HG02885 (cell line): Measurements from ENCODE around the gene SNCB.
"Not testable (repeated sequence)": the region's sequence is repeated elsewhere in the genome, so short reads cannot be mapped to it uniquely, and the experiment has no call there.

Experiments used
- ATAC-seq: cut with Tn5 transposase; IDR thresholded peaks from one replicate; pipeline ENCODE4 v1.9.1; 2021; ENCODE audit warnings: mild to moderate bottlenecking; ENCODE audit not compliant: unreplicated experiment, poor library complexity

SNCB gene

DNA sequence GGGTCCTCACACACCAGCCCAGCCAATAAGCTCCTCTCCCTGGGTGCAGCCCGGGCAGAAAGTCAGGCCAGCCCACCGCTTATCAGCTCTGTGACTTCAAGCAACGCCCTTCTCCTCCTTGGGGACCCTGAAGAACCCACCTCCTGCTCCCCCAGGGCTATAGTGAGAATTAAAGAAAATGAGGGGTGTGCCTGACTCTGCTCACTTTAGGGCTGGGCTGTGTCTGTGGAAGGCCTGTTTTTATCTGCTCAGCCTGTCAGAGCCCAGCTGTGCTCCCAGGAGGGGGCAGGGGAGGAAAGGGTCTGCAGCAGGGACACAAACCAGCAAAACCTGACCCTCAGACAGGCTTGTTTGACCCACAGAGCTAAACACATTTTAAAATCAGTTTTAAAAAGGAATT lies 24.3 kb downstream of the SNCB start:
- ATAC-seq = no peak

DNA sequence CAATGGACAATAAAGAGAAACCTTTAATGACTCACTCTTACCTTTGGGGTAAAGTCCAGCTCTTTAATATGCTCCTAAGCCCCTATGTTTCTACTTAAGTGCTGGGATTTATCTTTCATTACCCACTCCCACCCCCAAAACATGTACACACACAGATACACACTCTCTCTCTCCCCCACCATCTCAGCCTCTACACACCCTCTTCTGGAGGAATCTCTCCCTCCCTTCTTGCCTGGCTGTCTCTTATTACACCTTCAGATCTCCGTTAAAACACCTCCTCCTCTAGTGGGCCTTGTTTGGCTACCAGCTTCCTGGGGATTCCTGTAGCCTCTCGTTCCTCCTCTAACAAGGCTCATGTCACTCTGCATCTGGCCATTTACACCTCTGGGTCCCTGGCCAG lies 27.2 kb downstream of the SNCB start:
- no peak for ATAC-seq

DNA sequence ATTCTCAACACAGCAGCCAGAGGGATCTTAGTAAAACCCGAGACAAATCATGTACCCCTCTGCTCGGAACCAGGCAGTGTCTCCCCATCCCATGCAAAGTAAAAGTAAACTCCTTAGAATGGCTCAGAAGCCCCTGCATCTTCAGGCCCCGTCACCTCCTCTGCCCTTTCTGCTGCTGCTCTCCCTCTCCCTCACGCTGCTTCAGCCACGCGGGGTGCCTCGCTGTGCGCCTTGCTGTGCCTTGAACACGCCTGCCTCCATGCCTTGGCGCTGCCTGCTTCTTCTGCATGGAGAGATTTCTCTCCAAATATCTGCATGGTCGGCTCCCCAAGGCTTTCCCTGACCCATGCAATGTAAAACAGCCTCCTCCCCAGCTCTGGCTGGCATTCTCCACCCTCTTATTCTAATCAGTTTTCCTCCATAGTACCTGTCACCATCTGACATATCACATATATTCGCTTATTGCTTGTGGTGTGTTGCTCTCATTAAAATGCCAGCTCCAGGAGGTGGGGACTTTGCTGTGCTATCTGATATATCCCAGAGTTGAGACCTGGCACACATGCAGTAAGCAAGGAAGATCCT lies 28.3 kb downstream of the SNCB start:
- no peak for ATAC-seq

DNA sequence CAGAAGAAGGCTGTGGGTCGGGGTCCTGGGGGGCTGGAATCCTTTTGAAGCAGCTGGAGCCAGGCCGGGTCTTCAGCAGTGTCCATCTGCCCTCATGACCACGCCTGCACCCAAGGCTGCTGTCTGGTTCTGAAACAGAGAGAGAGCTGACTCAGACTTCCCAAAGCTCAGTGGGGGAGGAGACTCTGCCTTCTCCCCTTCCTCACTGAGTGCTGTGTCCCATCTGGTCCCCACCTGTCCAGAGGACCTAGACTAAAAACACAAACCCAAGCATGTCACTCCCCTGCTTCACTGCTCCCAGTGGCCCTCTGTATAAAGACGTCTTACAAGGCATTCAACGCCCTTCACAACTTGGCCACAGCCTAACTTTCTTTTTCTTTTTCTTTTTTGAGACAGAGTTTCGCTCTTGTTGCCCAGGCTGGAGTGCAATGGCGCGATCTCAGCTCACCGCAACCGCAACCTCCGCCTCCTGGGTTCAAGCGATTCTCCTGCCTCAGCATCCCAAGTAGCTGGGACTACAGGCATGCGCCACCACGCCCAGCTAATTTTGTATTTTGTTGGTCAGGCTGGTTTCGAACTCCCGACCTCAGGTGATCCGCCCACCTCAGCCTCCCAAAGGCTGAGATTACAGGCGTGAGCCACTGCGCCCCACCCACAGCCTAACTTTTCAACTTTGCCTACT lies 30.4 kb downstream of the SNCB start:
- not testable (repeated sequence) for ATAC-seq

DNA sequence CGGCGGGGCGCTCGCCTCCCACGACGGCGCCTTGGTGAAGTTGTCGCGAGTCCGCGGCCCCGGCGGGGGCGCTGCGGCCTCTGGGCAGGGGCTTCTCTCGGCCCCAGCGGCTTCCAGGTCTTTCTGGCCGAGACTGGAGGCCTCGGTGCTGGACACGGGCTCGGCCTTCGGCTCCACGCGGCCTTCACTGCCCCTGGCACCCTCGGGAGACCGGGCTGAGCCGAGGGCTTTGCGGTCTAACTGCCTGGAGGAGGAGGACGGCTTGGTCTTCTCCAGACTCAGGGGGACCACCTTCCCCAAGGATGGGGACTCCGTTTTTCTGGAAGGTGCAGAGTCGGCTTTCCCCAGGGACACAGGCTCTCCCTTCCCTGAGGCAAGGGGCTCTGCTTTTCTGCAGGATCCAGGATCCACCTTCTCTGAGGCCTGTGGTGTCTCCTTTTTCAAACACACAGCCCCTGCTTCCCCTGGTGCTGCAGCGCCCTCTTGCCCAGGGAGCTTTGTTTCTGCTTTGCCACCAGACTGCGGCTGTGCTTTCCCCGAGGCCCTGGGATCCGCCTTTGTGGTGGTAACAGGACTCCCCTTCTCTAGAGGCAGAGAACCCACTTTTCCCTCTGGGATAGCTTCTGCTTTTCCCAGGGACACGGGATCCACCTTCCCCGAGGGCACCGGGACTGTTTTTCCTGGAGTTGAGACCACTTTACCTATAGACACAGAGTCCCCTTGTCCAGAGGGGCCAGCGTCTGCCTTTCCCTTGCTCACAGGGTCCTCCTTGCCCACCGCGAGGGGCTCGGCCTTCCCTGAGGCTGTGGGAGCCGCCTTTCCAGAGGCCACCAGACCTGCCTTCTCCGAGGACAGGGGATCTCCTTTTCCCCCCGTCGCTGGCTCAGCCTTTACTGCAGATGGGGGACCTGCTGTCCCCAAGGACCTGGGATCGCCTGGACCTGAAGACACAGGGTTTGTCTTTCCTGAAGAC lies 32.6 kb downstream of the SNCB start:
- ATAC-seq = no peak

DNA sequence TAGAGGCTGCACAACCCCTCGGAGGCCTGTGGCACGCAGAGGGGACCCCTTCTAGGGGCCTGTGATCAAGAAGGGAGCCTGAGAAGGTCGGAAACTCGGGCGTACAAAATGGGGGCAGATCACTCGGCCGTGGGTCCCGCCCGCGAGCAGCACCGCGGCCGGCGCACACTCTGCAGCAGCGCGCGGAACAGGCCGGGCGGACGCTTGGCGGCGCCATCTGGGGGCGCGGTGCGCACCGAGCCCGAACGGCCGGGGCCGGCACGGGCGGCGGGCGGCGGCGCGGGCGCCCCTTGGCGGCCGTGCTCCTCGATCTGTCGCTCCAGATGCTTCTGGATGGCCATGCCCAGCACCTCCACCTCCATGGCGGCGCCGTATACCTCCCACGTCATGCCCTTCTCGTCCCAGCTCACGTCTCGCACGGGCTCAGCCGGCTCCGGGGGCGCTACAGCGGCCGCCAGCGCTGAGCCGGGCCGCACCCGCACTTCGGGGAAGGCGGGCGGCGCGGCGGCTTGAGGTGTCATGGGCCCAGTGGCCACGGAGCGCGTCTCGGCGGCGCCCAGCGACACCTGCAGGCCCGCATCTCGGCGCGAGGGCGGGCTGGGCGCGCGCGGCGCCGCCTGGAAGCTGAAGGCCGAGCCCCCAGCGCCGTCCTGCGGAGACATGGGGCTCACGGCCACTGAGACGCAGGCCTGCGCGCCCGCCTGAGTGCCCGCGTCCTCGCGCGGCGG lies 33.5 kb downstream of the SNCB start:
- ATAC-seq = peak; percentile 63

DNA sequence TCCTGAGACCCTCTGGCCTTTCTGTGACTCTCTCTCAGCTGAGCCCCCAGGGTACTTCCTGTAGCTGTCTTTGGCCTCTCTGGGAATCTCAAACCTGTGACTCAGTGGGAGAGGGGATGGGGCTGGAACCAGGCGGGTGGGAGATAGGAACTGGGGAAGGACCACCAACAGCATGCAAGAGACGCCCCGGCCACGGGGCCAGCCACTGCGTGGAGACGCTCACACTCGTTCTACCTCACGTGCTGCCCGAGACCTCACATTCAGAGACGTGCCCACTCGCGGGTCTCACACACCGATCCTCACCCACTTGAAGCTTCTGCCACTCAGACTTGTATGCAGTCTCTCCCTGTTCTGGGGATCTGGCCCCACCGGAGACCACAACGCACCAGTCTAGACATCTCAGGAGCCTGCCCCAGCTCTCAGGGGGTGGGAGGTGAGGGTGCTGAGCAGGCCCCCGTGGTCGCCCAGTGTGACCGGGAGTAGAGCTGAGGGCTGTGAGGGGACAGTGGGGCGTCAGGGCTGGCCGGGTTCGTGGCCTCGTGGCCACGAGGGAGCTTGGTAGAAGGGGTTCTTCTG lies 34.2 kb downstream of the SNCB start:
- no peak for ATAC-seq

DNA sequence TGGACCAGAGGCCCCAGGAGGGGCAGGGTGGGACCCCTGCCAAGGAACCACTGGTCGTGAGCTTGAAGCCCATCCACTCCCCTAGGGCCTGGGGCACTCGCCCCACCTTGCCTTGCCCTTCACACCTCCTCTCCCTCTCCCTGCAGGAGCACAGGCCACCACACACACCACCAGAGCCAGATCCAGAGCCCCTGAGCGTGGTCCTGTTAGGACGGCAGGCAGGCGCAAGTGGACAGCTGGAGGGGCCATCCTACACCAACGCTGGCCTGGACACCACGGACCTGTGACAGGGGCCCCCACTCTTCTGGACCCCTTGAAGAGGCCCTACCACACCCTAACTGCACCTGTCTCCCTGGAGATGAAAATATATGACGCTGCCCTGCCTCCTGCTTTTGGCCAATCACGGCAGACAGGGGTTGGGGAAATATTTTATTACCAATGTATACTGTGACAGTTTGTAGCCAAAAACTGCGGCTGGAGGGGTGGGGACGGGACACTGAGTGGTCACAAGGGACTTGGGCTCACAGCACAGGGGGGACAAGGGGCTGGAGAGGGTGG lies 34.9 kb downstream of the SNCB start:
- ATAC-seq = no peak

DNA sequence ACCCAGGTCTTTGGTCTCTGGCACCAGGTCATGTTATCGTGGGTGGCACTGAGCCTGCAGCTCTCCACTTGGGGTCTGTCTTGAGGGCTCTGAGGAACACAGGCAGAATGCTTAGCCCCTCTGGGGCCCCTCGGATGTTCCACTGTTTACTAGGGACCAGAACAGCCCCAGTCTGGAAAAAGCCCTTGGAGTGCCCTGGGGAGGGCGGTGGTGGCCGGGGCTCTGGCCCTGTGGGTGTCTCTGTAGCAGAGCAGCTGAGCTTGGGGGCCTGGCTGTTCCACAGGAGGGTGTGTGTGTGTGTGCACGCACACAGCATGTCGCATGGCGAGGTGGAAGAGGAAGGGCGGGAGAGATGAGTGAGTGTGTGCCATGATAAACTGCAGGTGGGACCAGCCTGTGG lies 35.8 kb downstream of the SNCB start:
- no peak for ATAC-seq

DNA sequence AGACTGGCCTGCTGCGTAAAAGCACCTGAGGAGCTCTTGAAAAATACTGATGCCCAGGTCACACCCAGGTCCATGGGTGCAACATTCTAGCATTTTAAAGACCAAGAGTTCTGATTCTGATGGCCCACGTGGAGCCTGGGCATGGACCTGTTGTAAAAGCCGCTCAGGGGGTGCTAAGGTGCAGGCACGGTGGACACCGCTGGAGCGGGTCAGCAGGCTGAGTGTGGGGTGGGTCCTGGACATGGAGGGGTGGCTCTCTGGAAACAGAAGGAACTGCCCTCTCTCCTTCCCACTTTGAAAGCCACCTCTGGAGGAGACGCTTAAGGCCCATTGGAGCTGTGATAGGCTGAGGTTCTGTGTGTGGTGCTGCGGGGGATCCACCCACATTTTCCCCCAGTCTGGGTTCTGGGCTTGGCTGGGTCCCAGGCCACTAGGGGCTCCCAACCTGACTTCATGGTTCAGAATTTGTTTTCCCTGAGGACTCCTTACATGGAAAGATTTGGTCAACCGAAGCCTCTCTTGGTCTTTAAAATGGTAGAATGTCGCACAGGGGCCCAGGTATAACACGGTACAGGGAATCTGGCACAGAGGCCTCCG lies 37.0 kb downstream of the SNCB start:
- no peak for ATAC-seq

DNA sequence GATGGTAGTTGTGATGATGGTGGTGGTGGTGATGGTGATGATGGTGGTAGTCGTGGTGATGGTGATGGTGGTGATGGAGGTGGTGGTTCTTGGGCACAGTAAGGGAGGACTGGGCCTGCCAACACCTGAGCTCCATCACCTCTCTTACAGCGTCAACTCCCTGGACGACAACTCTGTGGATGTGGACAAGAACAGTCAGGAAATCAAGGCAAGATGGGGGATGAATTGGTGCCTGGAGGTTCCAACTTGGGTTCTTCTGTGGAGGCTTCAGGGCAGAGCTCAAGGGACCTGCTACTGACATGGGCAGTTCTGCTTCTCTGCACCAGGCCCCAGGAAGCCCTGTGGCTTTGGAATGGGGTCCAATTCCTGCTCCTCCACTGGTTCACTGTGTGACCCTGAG lies 37.8 kb downstream of the SNCB start:
- no peak for ATAC-seq

DNA sequence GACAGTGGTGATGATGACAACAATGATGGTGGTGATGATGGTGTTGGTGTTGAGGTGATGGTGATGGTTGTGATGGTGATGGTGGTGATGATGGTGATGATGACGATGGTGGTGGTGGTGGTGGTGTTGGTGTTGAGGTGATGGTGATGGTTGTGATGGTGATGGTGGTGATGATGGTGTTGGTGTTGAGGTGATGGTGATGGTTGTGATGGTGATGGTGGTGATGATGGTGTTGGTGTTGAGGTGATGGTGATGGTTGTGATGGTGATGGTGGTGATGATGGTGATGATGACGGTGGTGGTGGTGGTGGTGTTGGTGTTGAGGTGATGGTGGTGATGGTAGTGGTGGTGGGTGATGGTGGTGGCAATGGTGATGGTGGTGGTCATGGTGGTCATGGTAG lies 38.7 kb downstream of the SNCB start:
- not testable (repeated sequence) for ATAC-seq

DNA sequence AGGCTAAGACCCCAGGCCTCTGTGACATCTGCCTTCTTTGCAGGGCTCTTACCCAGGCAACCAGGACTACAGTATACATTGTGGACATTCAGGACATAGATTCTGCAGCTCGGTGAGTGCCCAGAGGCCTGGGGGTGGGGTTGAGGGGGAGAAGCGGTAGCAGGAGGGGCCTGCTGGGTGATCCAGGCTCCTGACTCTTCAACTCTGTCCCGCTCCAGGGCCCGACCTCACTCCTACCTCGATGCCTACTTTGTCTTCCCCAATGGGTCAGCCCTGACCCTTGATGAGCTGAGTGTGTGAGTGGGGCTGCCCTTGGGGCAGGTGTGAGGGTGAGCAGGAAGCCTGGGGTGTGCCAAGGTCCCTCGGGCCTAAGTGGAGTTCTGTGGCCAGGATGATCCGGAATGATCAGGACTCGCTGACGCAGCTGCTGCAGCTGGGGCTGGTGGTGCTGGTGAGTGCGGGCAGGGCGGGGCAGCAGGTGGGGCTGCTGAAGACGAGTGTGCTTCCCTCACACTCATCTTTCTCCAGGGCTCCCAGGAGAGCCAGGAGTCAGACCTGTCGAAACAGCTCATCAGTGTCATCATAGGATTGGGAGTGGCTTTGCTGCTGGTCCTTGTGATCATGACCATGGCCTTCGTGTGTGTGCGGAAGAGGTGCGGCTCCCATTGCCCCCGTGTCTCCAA lies 40.2 kb downstream of the SNCB start:
- no peak for ATAC-seq

DNA sequence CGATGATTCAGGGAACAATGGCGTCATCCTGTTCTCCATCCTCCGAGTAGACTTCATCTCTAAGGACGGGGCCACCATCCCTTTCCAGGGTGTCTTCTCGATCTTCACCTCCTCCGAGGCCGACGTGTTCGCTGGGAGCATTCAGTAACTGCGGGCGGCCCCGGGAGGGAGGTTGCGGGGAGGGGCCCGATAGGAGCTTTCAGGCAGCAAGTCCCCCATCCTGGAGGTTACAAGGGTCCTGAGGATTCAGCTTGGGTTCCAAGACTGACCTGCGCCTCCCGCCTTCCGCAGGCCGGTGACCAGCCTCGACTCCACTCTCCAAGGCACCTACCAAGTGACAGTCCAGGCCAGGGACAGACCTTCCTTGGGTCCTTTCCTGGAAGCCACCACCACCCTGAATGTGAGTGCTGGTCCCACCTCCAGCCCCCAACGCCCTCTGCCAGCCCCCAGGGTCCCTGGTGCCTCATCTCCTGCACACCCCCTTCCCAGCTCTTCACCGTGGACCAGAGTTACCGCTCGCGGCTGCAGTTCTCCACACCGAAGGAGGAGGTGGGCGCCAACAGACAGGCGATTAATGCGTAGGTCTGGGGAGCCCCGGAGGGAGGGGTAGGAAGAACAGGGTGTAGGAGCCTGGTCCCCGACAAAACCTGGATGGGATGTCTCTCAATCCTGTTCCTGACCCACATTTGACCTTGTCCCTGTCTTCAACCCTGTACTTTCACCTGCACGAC lies 41.1 kb downstream of the SNCB start:
- no peak for ATAC-seq

DNA sequence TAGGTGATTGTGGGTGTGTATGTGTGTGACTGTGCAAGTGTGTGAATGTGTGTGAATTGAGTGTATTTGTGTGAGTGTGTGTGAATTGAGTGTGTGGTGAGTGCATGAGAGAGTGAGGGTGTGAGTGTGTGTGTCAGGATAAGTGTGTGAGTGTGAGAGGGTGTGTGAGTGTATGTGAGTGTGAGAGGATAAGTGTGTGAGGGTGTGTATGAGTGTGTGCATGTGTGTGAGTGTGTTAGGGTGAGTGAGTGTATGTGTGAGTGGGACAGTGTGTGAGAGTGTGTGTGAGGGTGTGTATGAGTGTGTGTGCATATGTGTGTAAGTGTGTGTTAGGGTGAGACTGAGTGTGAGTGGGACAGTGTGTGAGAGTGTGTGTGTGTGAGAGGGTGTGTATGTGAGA lies 42.0 kb downstream of the SNCB start:
- ATAC-seq = no peak

DNA sequence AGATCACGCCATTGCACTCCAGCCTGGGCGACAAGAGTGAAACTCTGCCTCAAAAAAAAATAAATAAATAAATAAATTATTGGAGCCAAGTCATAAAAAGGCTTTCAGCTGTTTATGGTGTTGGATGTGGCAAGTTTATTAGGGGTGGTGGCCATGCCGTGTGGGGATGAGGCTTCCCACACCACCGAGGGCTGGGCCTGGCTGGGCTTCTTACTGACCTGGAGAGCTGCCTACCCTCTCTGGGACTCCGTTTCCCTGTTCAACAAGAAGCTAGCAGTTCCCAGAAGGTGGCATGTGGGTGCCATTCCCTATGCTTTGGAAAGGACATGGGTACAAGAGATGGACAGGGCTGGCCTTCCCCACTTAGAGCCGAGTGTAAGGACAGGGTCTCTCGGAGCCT lies 42.9 kb downstream of the SNCB start:
- no peak for ATAC-seq

DNA sequence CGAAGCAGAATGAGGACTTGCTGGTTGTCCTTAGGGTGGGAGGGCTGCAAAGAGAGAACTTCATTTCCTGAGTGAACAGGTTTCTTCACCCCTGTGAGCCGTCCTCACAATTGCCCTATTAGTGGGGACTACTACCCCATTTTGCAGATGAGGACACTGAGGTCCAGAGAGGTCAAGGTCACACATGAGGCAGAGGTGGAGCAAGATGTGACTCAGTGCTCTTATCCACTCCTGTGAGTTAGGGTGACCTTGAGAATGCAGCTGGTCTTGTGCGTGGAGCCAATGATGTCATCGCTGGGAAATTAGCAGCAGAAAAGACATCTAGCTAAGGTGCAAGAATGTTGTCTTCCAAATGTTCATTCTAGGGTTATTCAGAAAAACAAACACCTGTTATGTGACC lies 47.3 kb downstream of the SNCB start:
- ATAC-seq = no peak

DNA sequence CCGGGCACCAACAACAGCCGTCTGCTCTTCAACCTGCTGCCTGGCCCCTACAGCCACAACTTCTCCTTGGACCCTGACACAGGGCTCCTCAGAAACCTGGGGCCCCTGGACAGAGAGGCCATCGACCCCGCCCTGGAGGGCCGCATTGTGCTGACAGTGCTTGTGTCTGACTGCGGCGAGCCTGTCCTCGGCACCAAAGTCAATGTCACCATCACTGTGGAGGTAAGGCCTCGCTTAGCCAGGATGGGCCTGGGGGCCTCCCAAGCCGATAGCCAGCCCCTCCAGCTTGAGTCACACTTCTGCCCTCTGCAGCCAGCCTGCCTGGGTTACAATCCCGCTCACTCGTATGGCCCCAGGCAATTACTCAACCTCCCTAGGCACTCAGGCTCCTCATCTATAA lies 49.0 kb downstream of the SNCB start:
- no peak for ATAC-seq
